Astrocyte (in vitro differentiated cells and primary cell): ENCODE data around the gene VWF. TPM values are rescaled to one million over a fixed set of nuclear protein-coding genes. Genes with fewer than 3 reads are reported as not detected.
"Not testable (repeated sequence)": the region's sequence is repeated elsewhere in the genome, so short reads cannot be mapped to it uniquely, and the experiment has no call there.

ENCODE experiments used
- DNase-seq: peaks from one replicate; pipeline ENCODE4 v3.0.0-alpha.2; 2010; ENCODE audit warnings: low read depth
- FAIRE-seq: peaks from 2 replicates; lab custom pipeline; 2011; peaks lifted over from hg19 to GRCh38; lab: Jason Lieb, UNC
- H2AFZ ChIP-seq: 2 replicates; pipeline ENCODE4 v1.6.0; 2012; ENCODE audit warnings: low read depth, low read length, inconsistent platforms
- H3K27ac ChIP-seq: 2 replicates; pipeline ENCODE4 v1.5.1; 2011; ENCODE audit warnings: low read depth, low read length, inconsistent platforms
- H3K27me3 ChIP-seq: 2 replicates; pipeline ENCODE4 v1.6.0; 2011; ENCODE audit warnings: low read length, inconsistent platforms; ENCODE audit not compliant: insufficient read depth
- H3K36me3 ChIP-seq: 2 replicates; pipeline ENCODE4 v1.5.1; 2011; ENCODE audit warnings: low read length, inconsistent platforms; ENCODE audit not compliant: insufficient read depth
- H3K4me1 ChIP-seq: 2 replicates; pipeline ENCODE4 v1.5.1; 2011; ENCODE audit warnings: low read length, inconsistent platforms; ENCODE audit not compliant: insufficient read depth
- H3K4me2 ChIP-seq: 2 replicates; pipeline ENCODE4 v1.6.0; 2012; ENCODE audit warnings: low read length, inconsistent platforms
- H3K4me3 ChIP-seq: 2 replicates; pipeline ENCODE4 v1.5.1; 2011; ENCODE audit warnings: low read depth, mild to moderate bottlenecking, low read length, inconsistent platforms; ENCODE audit not compliant: insufficient read depth
- H3K79me2 ChIP-seq: 2 replicates; pipeline ENCODE4 v1.6.0; 2012; ENCODE audit warnings: mild to moderate bottlenecking, low read length, inconsistent platforms; ENCODE audit not compliant: insufficient read depth
- H3K9ac ChIP-seq: 2 replicates; pipeline ENCODE4 v1.6.0; 2012; ENCODE audit warnings: mild to moderate bottlenecking, low read length, inconsistent platforms
- H3K9me3 ChIP-seq: 2 replicates; pipeline ENCODE4 v1.5.1; 2012; ENCODE audit warnings: low read depth, mild to moderate bottlenecking, low read length, inconsistent platforms; ENCODE audit not compliant: insufficient read depth
- H4K20me1 ChIP-seq: 2 replicates; pipeline ENCODE4 v1.6.0; 2012; ENCODE audit warnings: low read length, inconsistent platforms; ENCODE audit not compliant: insufficient read depth
- H3K27ac Mint-ChIP-seq: one replicate; pipeline ENCODE4 v1.8.0; 2021; ENCODE audit warnings: mild to moderate bottlenecking, mixed read lengths; ENCODE audit not compliant: unreplicated experiment
- H3K27me3 Mint-ChIP-seq: one replicate; pipeline ENCODE4 v1.8.0; 2021; ENCODE audit warnings: low read depth, mixed read lengths; ENCODE audit not compliant: unreplicated experiment
- H3K36me3 Mint-ChIP-seq: one replicate; pipeline ENCODE4 v1.8.0; 2021; ENCODE audit warnings: low read depth, mixed read lengths; ENCODE audit not compliant: unreplicated experiment
- H3K4me1 Mint-ChIP-seq: one replicate; pipeline ENCODE4 v1.8.0; 2021; ENCODE audit warnings: low read depth, mixed read lengths; ENCODE audit not compliant: unreplicated experiment
- H3K4me3 Mint-ChIP-seq: one replicate; pipeline ENCODE4 v1.8.0; 2021; ENCODE audit warnings: mild to moderate bottlenecking, moderate library complexity, mixed read lengths; ENCODE audit not compliant: unreplicated experiment
- H3K9me3 Mint-ChIP-seq: one replicate; pipeline ENCODE4 v1.8.0; 2021; ENCODE audit warnings: mild to moderate bottlenecking, mixed read lengths; ENCODE audit not compliant: unreplicated experiment
- CTCF ChIP-seq: IDR thresholded peaks from 2 replicates; pipeline ENCODE4 v1.5.1; 2011; ENCODE audit warnings: low read depth, mild to moderate bottlenecking, inconsistent platforms, low read length, moderate library complexity; ENCODE audit not compliant: insufficient read depth
- EZH2 ChIP-seq: IDR thresholded peaks from 2 replicates; pipeline ENCODE4 v1.6.1; 2012; ENCODE audit warnings: mild to moderate bottlenecking, low read length, inconsistent platforms; ENCODE audit not compliant: insufficient read depth
- total RNA-seq: library from RNA; stranded (reverse); gene quantifications from 2 replicates; pipeline ENCODE4 v1.2.1, GENCODE V29; 2021

VWF gene
- total RNA-seq, 1 donor from 2014 or later: 0.23 TPM

DNA sequence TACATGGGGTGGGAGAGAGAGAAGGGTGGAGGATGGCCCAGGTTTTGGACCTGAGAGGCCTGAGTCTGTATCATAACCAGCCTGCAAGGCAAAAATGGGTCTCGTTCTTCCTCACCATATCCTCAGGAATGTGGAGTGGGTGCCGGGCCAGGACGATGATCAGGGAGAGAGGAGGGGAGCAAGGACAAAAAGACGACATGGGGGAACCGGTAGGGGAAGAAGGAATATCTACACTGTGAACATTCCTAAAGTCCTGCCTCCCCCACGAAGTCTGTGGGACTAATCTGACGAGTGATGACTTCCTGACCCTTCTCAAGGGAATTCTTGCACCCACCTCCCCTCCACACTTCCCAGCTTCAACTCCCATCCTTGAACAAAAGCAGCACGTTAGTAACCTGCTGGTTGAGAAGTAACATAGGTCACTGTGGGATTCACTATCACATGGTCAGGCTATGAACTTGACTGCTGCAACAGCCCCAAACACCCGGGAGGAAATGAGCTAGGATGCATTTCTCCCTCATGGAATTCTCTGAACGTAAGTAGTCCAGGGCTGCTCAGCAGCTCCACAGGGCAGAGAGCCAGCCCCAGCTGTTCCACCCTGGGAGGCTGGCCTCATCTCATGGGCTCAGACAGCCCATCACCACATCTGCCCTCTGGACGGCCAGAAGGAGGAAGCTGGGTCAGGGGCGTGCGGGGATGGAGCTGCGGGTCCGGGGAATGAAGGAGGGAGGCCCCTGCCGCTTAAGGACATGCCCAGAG, 36.8 kb upstream of the VWF start:
- Histone ChIP-seq H3K27ac (no peak overlapping the region), H3K9ac (no peak overlapping the region), H3K4me3 (no peak overlapping the region), H3K36me3 (no peaks in the 10 kb centered on the region), H3K4me2 (peak overlapping the region; percentile 3), H3K4me1 (peaks cover 9% of the 10 kb centered on the region), H2AFZ (peak overlapping the region; percentile 28), H3K9me3 (no peaks in the 10 kb centered on the region), H3K79me2 (no peaks in the 10 kb centered on the region), H3K27me3 (no peaks in the 10 kb centered on the region), H4K20me1 (no peaks in the 10 kb centered on the region)
- no peak overlapping the region for H3K27ac Mint-ChIP-seq
- DNase-seq (peak; percentile 67), FAIRE-seq (no peak)
- H3K4me1 Mint-ChIP-seq: peaks cover 34% of the 10 kb centered on the region
- H3K4me3 Mint-ChIP-seq: no peak overlapping the region
- no peaks in the 10 kb centered on the region for H3K9me3 Mint-ChIP-seq
- H3K27me3 Mint-ChIP-seq: no peaks in the 10 kb centered on the region
- TF ChIP-seq EZH2 (no peak), CTCF (no peak)
- H3K36me3 Mint-ChIP-seq: no peaks in the 10 kb centered on the region

DNA sequence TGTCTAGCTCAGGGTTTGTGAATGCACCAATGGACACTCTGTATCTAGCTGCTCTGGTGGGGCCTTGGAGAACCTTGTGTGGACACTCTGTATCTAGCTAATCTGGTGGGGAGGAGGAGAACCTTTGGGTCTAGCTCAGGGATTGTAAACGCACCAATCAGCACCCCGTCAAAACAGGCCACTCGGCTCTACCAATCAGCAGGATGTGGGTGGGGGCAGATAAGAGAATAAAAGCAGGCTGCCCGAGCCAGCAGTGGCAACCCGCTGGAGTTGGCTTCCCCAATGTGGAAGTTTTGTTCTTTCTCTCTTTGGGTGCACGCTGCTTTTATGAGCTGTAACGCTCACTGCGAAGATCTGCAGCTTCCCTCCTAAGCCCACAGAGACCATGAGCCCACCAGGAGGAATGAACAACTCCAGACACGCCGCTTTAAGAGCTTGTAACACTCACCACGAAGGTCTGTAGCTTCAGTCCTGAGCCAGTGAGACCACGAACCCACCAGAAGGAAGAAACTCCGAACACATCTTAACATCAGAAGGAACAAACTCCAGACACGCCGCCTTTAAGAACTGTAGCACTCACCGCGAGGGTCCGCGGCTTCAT, 35.7 kb upstream of the VWF start:
- H3K27me3 ChIP-seq, H4K20me1 ChIP-seq, H3K27me3 Mint-ChIP-seq, H3K27ac ChIP-seq, H3K4me3 ChIP-seq, H3K4me1 ChIP-seq, FAIRE-seq, H3K27ac Mint-ChIP-seq, H3K4me3 Mint-ChIP-seq, H3K9me3 Mint-ChIP-seq, H3K4me2 ChIP-seq, H3K79me2 ChIP-seq, H3K36me3 ChIP-seq, DNase-seq, H3K36me3 Mint-ChIP-seq, H3K9ac ChIP-seq, H2AFZ ChIP-seq, H3K9me3 ChIP-seq: not testable (repeated sequence)
- H3K4me1 Mint-ChIP-seq: peaks cover 30% of the 10 kb centered on the region

DNA sequence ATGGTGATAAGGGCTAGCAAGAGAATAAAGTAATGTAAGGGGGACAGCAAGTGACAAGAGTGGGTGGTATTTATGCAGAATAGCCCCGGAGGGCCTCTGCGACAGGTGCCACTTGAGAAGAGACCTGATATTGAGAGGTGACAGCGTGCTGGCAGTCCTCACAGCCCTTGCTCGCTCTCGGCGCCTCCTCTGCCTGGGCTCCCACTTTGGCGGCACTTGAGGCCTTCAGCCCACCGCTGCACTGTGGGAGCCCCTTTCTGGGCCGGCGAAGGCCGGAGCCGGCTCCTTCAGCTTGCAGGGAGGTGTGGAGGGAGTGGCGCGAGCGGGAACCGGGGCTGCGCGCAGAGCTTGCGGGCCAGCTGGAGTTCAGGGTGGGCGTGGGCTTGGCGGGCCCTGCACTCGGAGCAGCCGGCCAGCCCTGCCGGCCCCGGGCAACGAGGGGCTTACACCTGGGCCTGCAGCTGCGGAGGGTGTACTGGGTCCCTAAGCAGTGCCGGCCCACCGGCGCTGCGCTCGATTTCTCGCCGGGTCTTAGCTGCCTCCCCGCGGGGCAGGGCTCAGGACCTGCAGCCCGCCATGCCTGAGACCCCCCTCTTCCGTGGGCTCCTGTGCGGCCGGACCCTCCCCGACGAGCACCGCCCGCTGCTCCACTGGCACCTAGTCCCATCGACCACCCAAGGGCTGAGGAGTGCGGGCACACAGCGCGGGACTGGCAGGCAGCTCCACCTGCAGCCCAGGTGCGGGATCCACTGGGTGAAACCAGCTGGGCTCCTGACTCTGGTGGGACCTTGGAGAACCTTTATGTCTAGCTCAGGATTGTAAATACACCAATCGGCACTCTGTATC, 34.9 kb upstream of the VWF start:
- not testable (repeated sequence) for DNase-seq, H2AFZ ChIP-seq, H3K27ac ChIP-seq, H3K27me3 ChIP-seq, H3K27me3 Mint-ChIP-seq, H3K27ac Mint-ChIP-seq, FAIRE-seq, H3K4me3 Mint-ChIP-seq, H4K20me1 ChIP-seq, H3K79me2 ChIP-seq, H3K4me1 ChIP-seq, H3K9me3 ChIP-seq, H3K4me3 ChIP-seq, H3K4me2 ChIP-seq, H3K36me3 ChIP-seq, H3K36me3 Mint-ChIP-seq, H3K9ac ChIP-seq, H3K9me3 Mint-ChIP-seq
- peaks cover 30% of the 10 kb centered on the region for H3K4me1 Mint-ChIP-seq
